GM20000 (cell line): ENCODE measurements around the gene EWSR1.

Experiments
- DNase-seq: peaks from one replicate; pipeline ENCODE4 v3.0.0; 2012; ENCODE audit warnings: low spot score
- CTCF ChIP-seq: IDR thresholded peaks from 2 replicates; pipeline ENCODE4 v1.5.1; 2012; ENCODE audit warnings: mild to moderate bottlenecking, control low read depth; ENCODE audit errors: extremely low read depth, missing control alignments

Gene EWSR1

GRCh38 chr22:29260601-29261315 lies 7.3 kb upstream of the EWSR1 start:
- no peak for DNase-seq
- no peak for TF ChIP-seq CTCF

GRCh38 chr22:29263791-29264276 lies 4.2 kb upstream of the EWSR1 start:
- no peak for TF ChIP-seq CTCF
- DNase-seq: no peak

GRCh38 chr22:29265305-29265704 lies 2.8 kb upstream of the EWSR1 start:
- no peak for TF ChIP-seq CTCF
- no peak for DNase-seq

- TF ChIP-seq CTCF: no peak
- DNase-seq: no peak
These were observed 2.1 kb upstream of the EWSR1 start for GRCh38 chr22:29265929-29266328.

- no peak for TF ChIP-seq CTCF
- DNase-seq: no peak
These were observed 1.3 kb upstream of the EWSR1 start for GRCh38 chr22:29266564-29267461.

GRCh38 chr22:29267462-29267857 lies 608 bp upstream of the EWSR1 start:
- no peak for TF ChIP-seq CTCF
- no peak for DNase-seq

GRCh38 chr22:29268511-29269229 lies 602 bp downstream of the EWSR1 start:
- DNase-seq: peak; percentile 55
- no peak for TF ChIP-seq CTCF
